Neural crest cell (in vitro differentiated cells): Measurements from ENCODE around the gene DCTN5. TPM values are rescaled to one million over a fixed set of nuclear protein-coding genes. Genes with fewer than 3 reads are reported as not detected.

ENCODE experiments used
- DNase-seq: peaks from one replicate; pipeline ENCODE4 v3.0.0; 2021; ENCODE audit warnings: low read depth, mixed read lengths, low spot score
- H3K27ac Mint-ChIP-seq: one replicate; pipeline ENCODE4 v1.8.0; 2021; ENCODE audit warnings: mild to moderate bottlenecking, mixed read lengths; ENCODE audit not compliant: unreplicated experiment
- H3K27me3 Mint-ChIP-seq: 2 replicates; pipeline ENCODE4 v1.8.0; 2021; ENCODE audit warnings: low read depth, mild to moderate bottlenecking, mixed read lengths
- H3K36me3 Mint-ChIP-seq: 2 replicates; pipeline ENCODE4 v1.8.0; 2021; ENCODE audit warnings: low read depth, mild to moderate bottlenecking, mixed read lengths
- H3K4me1 Mint-ChIP-seq: 2 replicates; pipeline ENCODE4 v1.8.0; 2021; ENCODE audit warnings: mixed read lengths
- H3K4me3 Mint-ChIP-seq: one replicate; pipeline ENCODE4 v1.8.0; 2021; ENCODE audit warnings: mild to moderate bottlenecking, mixed read lengths
- H3K9me3 Mint-ChIP-seq: 2 replicates; pipeline ENCODE4 v1.8.0; 2021; ENCODE audit warnings: mixed read lengths
- CTCF ChIP-seq: fragments of 200-600 bp; sonication (generic); conservative IDR thresholded peaks from 2 replicates; pipeline ENCODE4 v1.5.0; 2021; ENCODE audit warnings: antibody characterized with exemption, mild to moderate bottlenecking
- total RNA-seq: library from RNA; stranded (reverse); gene quantifications from 2 replicates; pipeline ENCODE4 v1.2.1, GENCODE V29; 2021

DCTN5 gene
- total RNA-seq, 1 donor from 2014 or later, result 96.7 TPM

DNA sequence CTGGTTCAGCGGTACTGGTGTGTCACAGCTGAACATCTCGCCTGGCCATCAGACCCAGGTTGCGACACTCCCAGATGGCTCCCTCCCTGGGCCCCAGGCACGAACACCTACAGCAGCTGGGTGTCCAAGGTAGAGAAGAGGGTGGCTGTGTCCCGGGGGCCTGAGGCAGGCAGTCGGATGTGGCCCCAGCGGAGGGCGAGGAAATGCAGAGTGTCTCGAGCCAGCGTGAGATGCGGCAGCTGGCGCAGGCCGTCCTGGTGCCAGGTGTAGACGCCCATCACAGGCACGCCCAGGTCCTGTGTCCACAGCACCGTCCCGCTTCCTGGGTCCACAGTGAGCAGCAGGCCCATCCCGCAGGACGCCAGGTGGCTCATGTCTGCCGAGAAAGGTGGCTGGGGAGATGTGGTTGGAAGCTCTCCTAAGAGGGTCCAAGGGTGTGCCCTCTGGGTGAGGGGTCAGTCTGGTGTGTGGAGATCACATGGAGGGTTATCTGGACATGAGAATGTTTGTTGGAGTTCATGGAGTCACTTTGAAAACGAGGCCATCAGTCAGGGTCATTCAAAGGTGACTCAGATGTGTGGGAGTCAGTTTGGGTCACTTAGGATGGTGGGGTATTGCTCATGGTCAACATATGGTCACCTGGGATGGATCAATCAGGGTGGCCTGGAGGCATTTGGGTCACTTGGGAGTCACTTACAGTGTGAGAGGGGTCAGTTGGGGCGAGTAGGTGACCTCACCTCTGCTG is 63.7 kb downstream of the DCTN5 start:
- Mint-ChIP-seq H3K4me1 (no peaks in the 10 kb centered on the region), H3K36me3 (no peaks in the 10 kb centered on the region), H3K9me3 (peaks cover 3% of the 10 kb centered on the region), H3K27ac (no peak overlapping the region), H3K27me3 (peaks cover 16% of the 10 kb centered on the region), H3K4me3 (no peak overlapping the region)
- DNase-seq, result no peak
- TF ChIP-seq CTCF, result no peak

DNA sequence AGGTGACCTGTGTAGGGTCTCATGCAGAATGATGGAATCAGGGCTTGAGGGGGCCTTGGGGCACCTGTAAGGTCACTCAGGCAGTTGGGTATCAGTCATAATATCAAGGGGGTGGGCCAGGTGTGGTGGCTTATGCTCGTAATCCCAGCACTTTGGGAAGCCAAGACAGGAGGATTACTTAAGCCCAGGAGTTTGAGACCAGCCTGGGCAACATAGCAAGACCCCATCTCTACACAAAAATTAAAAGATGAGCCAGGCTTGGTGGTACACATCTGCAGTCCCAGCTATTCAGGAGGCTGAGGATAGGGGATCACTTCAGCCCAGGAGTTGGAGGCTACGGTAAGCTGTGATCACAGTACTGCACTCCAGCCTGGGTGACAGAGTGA is 64.2 kb downstream of the DCTN5 start:
- Mint-ChIP-seq H3K4me3 (no peak overlapping the region), H3K4me1 (no peaks in the 10 kb centered on the region), H3K9me3 (peaks cover 6% of the 10 kb centered on the region), H3K27ac (no peak overlapping the region), H3K36me3 (no peaks in the 10 kb centered on the region), H3K27me3 (peaks cover 21% of the 10 kb centered on the region)
- TF ChIP-seq CTCF, result no peak
- DNase-seq, result no peak

GRCh38 chr16:23706439-23706838 is 65.2 kb downstream of the DCTN5 start:
- no peak for TF ChIP-seq CTCF
- Mint-ChIP-seq H3K36me3 (no peaks in the 10 kb centered on the region), H3K4me1 (no peaks in the 10 kb centered on the region), H3K4me3 (no peak overlapping the region), H3K27me3 (peaks cover 27% of the 10 kb centered on the region), H3K9me3 (peaks cover 6% of the 10 kb centered on the region), H3K27ac (no peak overlapping the region)
- no peak for DNase-seq

DNA sequence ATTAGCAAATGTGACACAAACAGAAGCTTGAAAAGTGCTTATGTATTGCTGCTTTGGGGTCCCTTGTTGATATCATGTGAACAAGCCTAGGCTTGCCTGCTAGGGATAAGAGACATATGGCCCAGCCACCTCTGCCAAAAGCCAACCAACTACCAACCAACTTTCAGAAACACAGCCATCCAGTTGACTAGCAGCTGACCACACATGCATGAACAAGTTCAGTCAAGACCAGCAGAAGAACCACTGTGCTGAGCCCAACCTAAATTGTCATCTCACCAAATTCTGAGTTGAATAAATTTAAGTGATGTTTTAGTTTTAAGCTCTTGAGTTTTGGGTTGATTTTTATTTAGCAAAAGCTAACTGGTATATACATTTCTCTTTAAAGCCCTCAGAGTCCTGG is 68.3 kb downstream of the DCTN5 start:
- no peaks in the 10 kb centered on the region for H3K36me3 Mint-ChIP-seq
- no peaks in the 10 kb centered on the region for H3K4me1 Mint-ChIP-seq
- H3K27ac Mint-ChIP-seq, result no peak overlapping the region
- no peak for TF ChIP-seq CTCF
- peaks cover 39% of the 10 kb centered on the region for H3K27me3 Mint-ChIP-seq
- no peak for DNase-seq
- no peak overlapping the region for H3K4me3 Mint-ChIP-seq
- peaks cover 3% of the 10 kb centered on the region for H3K9me3 Mint-ChIP-seq

GRCh38 chr16:23710008-23710407 is 68.7 kb downstream of the DCTN5 start:
- no peak overlapping the region for H3K27ac Mint-ChIP-seq
- no peak overlapping the region for H3K4me3 Mint-ChIP-seq
- peaks cover 3% of the 10 kb centered on the region for H3K9me3 Mint-ChIP-seq
- DNase-seq, result no peak
- H3K4me1 Mint-ChIP-seq, result no peaks in the 10 kb centered on the region
- H3K27me3 Mint-ChIP-seq, result peaks cover 43% of the 10 kb centered on the region
- TF ChIP-seq CTCF, result no peak
- no peaks in the 10 kb centered on the region for H3K36me3 Mint-ChIP-seq
